WTC11 (cell line): Measurements from ENCODE around the gene CAMTA1.

Experiments
- ATF2 ChIP-seq: sonication (generic); formaldehyde crosslinking; IDR thresholded peaks from 2 replicates; pipeline ENCODE4 v1.8.1; 2022; ENCODE audit warnings: low read depth, missing genetic modification reagents, borderline replicate concordance
- CTCF ChIP-seq: fragments of 200-600 bp; IDR thresholded peaks from 2 replicates; pipeline ENCODE4 v1.8.0; 2022; ENCODE audit warnings: antibody characterized with exemption
- IRF2 ChIP-seq: sonication (generic); formaldehyde crosslinking; IDR thresholded peaks from 2 replicates; pipeline ENCODE4 v1.8.0; 2022; ENCODE audit warnings: low read depth, missing genetic modification reagents, borderline replicate concordance
- JUN ChIP-seq: sonication (generic); formaldehyde crosslinking; IDR thresholded peaks from 2 replicates; pipeline ENCODE4 v1.8.0; 2023; ENCODE audit warnings: mild to moderate bottlenecking, missing genetic modification reagents
- PREB ChIP-seq: sonication (generic); formaldehyde crosslinking; IDR thresholded peaks from 2 replicates; pipeline ENCODE4 v1.8.1; 2022; ENCODE audit warnings: mild to moderate bottlenecking, missing genetic modification reagents, moderate library complexity, borderline replicate concordance
- PRRX2 ChIP-seq: fragments of 250-450 bp; sonication (Bioruptor Pico); IDR thresholded peaks from 2 replicates; pipeline ENCODE4 v1.8.0; 2021; ENCODE audit warnings: mild to moderate bottlenecking
- USF2 ChIP-seq: sonication (generic); formaldehyde crosslinking; IDR thresholded peaks from 2 replicates; pipeline ENCODE4 v1.8.1; 2023; ENCODE audit warnings: mild to moderate bottlenecking, missing genetic modification reagents, moderate library complexity
- ZBTB43 ChIP-seq: sonication (generic); formaldehyde crosslinking; IDR thresholded peaks from 2 replicates; pipeline ENCODE4 v1.8.1; 2023; ENCODE audit warnings: mild to moderate bottlenecking, missing genetic modification reagents

GRCh38 chr1:7540816-7541215, 755.6 kb downstream of the CAMTA1 start:
- TF ChIP-seq JUN (CRISPR knock-in tag) (no peak), CTCF (no peak), PRRX2 (CRISPR knock-in tag) (no peak), ZBTB43 (CRISPR knock-in tag) (no peak), PREB (CRISPR knock-in tag) (no peak), IRF2 (CRISPR knock-in tag) (no peak), ATF2 (no peak), USF2 (CRISPR knock-in tag) (no peak)
